Measurements from ENCODE around the gene CRIP3. TPM values are rescaled to one million over a fixed set of nuclear protein-coding genes. Genes with fewer than 3 reads are reported as not detected.

Gene CRIP3
- total RNA-seq, 1 donor from 2014 or later = 3.8 TPM

- DNase-seq (ENCODE audit: low spot score) (no peak), ATAC-seq (no peak)
- intact Hi-C loops (cut with DNase I) = no loop called here
Observed at GRCh38 chr6:43292763-43293318, 15.8 kb downstream of the CRIP3 start.

GRCh38 chr6:43292341-43292740 lies 16.3 kb downstream of the CRIP3 start:
- intact Hi-C loops (cut with DNase I) = no loop called here
- no peak for ATAC-seq
- DNase-seq (ENCODE audit: low spot score) = no peak

- intact Hi-C loops (cut with DNase I) = no loop called here
- DNase-seq (ENCODE audit: low spot score) = no peak
- no peak for ATAC-seq
Observed at GRCh38 chr6:43291708-43292107, 16.9 kb downstream of the CRIP3 start.

- ATAC-seq (no peak), DNase-seq (ENCODE audit: low spot score) (no peak)
- intact Hi-C loops (cut with DNase I) = no loop called here
Observed at GRCh38 chr6:43290905-43291355, 17.7 kb downstream of the CRIP3 start.

GRCh38 chr6:43290339-43290904 lies 18.2 kb downstream of the CRIP3 start:
- DNase-seq (ENCODE audit: low spot score) = no peak

GRCh38 chr6:43287717-43288679 lies 20.6 kb downstream of the CRIP3 start:
- ATAC-seq (no peak), DNase-seq (ENCODE audit: low spot score) (no peak)
- intact Hi-C loops (cut with DNase I) = no loop called here

More at GRCh38 chr6:43290339-43290904, 18.2 kb downstream of the CRIP3 start:
- intact Hi-C loops (cut with DNase I) = no loop called here
- no peak for ATAC-seq

- DNase-seq (ENCODE audit: low spot score) (no peak), ATAC-seq (no peak)
- intact Hi-C loops (cut with DNase I) = no loop called here
Observed at GRCh38 chr6:43286980-43287716, 21.5 kb downstream of the CRIP3 start.

GRCh38 chr6:43286456-43286979 lies 22.1 kb downstream of the CRIP3 start:
- no peak for ATAC-seq
- intact Hi-C loops (cut with DNase I) = no loop called here
- DNase-seq (ENCODE audit: low spot score) = no peak

- intact Hi-C loops (cut with DNase I) = no loop called here
- no peak for DNase-seq (ENCODE audit: low spot score)
- ATAC-seq = no peak
Observed at GRCh38 chr6:43285832-43286231, 22.8 kb downstream of the CRIP3 start.

GRCh38 chr6:43284991-43285781 lies 23.4 kb downstream of the CRIP3 start:
- DNase-seq (ENCODE audit: low spot score) (no peak), ATAC-seq (no peak)
- intact Hi-C loops (cut with DNase I) = no loop called here

GRCh38 chr6:43283905-43284304 lies 24.7 kb downstream of the CRIP3 start:
- intact Hi-C loops (cut with DNase I) = no loop called here
- ATAC-seq = no peak

GRCh38 chr6:43283514-43283901 lies 25.1 kb downstream of the CRIP3 start:
- no peak for DNase-seq (ENCODE audit: low spot score)
- no peak for ATAC-seq
- intact Hi-C loops (cut with DNase I) = no loop called here

More at GRCh38 chr6:43283905-43284304, 24.7 kb downstream of the CRIP3 start:
- no peak for DNase-seq (ENCODE audit: low spot score)

GRCh38 chr6:43282636-43283513 lies 25.8 kb downstream of the CRIP3 start:
- intact Hi-C loops (cut with DNase I) = no loop called here
- DNase-seq (ENCODE audit: low spot score) (no peak), ATAC-seq (no peak)

- ATAC-seq (no peak), DNase-seq (ENCODE audit: low spot score) (no peak)
- intact Hi-C loops (cut with DNase I) = no loop called here
Observed at GRCh38 chr6:43282060-43282459, 26.6 kb downstream of the CRIP3 start.

GRCh38 chr6:43280234-43280633 lies 28.4 kb downstream of the CRIP3 start:
- intact Hi-C loops (cut with DNase I) = no loop called here

GRCh38 chr6:43278524-43279078 lies 30.0 kb downstream of the CRIP3 start:
- intact Hi-C loops (cut with DNase I) = no loop called here
- DNase-seq (ENCODE audit: low spot score) (no peak), ATAC-seq (no peak)

More at GRCh38 chr6:43280234-43280633, 28.4 kb downstream of the CRIP3 start:
- DNase-seq (ENCODE audit: low spot score) (no peak), ATAC-seq (no peak)
